C1 segment of cervical spinal cord (tissue), 14 donors: Measurements from ENCODE around the gene MND1.
"Not testable (repeated sequence)": the region's sequence is repeated elsewhere in the genome, so short reads cannot be mapped to it uniquely, and the experiment has no call there.

ENCODE experiments used
- DNase-seq, 14 donors: peaks; one replicate each; lab custom pipeline; 2025; lab: John Stamatoyannopoulos, UW

The MND1 gene

DNA sequence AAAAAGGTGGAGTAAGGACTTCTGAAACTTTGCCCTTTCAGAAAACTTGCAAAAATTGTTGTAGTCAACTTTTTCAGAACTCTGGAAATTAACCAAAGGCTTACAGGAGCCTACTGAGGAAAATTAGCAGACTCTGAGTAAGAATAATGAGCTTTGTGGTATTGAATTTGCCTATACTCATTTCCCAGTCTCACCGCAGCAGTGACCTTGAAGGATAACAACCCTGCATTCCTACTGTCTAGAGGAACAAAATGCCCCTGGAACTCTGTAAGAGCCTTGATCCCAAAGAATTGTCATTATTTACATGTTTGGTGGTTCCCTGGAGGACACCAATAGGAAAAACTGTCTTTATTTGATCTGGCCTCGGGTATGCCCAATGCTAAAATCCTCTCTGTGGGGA lies 57.9 kb downstream of the MND1 start:
- DNase-seq = no peak

DNA sequence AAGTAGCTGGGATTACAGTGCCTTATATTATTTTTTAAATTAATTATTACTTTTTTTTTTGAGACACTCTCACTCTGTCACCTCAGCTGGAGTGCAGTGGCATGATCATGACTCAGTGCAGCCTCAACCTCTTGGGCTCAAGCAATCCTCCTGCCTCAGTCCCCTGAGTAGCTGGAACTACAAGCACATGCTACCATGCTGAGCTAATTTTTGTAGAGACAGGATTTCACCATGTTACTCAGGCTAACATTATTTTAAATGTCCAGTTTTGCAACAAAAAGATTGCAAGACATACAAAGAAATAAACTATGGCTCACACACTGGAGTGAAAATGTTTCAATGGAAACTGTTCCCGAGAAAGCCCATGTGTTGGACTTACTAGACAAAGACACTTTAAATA lies 59.2 kb downstream of the MND1 start:
- no peak for DNase-seq

GRCh38 chr4:153407906-153408305 lies 63.4 kb downstream of the MND1 start:
- DNase-seq = no peak

DNA sequence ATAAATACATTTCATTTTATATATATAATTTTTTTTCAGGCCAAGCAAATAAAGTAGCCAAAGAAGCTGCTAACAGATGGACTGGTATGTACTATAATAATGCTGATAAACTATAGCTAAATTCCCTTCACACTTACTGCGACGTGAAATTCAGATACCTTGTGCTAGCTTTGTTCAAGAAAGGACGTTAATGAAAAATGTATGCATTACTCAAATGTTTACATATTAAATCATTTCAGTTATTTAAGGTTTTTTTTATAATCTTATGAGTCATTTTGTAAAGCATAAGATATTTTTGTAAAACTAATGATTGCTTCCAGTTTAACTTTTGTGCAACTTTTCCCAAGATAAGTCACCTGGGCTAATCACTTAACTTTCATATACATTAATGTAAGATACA lies 64.4 kb downstream of the MND1 start:
- no peak for DNase-seq

GRCh38 chr4:153409412-153409811 lies 64.9 kb downstream of the MND1 start:
- DNase-seq = no peak

- DNase-seq = no peak
These were observed 65.5 kb downstream of the MND1 start for GRCh38 chr4:153409924-153410501.

GRCh38 chr4:153413842-153414241 lies 69.4 kb downstream of the MND1 start:
- DNase-seq = no peak

DNA sequence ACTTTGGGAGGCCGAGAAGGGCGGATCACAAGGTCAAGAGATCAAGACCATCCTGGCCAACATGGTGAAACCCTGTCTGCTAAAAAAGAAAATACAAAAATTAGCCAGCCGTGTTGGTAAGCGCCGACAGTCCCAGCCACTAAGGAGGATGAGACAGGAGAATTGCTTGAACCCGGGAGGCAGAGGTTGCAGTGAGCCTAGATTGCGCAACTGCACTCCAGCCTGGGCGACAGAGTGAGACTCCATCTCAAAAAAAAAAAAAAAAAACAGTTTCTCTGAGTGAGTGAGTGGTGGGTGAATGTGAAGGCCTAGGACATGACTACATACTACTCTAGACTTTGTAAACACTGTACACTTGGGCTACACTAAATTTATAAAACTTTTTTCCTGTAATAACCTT lies 72.0 kb downstream of the MND1 start:
- DNase-seq = not testable (repeated sequence)

DNA sequence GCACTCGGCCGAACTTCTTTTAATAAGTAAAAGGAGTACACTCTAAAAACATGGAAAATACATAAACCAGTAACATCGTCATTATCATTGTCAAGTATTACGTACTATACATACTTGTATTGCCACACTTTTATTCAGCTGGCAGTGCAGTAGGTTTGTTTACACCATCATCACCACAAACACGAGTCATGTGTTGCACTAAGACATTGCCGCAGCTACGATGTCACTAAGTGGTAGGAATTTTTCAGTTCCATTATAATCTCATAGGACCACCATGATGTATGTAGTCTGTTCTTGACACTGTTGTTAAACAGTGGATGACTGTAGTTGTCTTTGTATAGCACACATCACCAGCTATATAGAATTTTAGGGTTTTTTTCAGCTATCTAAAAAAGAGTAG lies 73.6 kb downstream of the MND1 start:
- no peak for DNase-seq

GRCh38 chr4:153418558-153418957 lies 74.1 kb downstream of the MND1 start:
- no peak for DNase-seq

DNA sequence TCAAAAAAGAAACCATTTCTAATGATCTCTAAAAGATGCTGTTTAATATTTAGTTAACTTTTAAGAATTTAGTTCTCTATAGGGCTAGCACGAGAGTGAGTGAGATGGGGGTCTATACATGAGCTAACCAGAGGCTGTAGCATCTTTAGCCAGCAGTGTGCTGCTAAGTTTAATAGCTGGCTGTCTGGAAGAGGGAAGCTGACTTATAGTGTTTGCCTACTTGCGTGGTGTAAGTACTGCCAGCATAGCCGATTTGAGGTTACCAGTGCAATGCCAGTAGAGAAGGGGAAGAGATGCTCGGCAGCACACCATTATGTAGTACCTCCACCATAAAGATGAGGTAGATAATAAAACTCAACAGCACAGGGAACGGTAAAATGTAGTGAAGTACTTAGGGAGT lies 74.5 kb downstream of the MND1 start:
- no peak for DNase-seq

GRCh38 chr4:153419673-153420278 lies 75.3 kb downstream of the MND1 start:
- no peak for DNase-seq

- no peak for DNase-seq
These were observed 75.9 kb downstream of the MND1 start for GRCh38 chr4:153420361-153420760.

DNA sequence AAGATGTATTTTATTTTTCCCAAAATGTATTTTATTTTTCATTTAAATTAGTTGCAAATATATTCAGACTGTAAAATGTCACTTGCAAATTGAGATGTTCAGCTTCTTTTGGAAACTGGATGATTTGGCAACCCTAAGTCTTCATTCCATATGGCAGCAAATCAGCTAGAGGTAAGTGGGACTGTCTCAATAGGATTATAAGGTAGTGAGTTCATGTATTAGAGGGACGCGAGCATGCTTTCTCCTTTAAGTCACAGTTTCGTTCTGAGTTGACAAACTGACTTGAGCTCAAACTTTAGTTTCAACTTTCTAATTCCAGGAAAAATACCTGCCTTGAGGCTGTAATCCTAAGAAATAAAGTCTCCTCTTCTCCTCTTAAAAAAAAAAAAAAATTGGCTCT lies 77.5 kb downstream of the MND1 start:
- no peak for DNase-seq

DNA sequence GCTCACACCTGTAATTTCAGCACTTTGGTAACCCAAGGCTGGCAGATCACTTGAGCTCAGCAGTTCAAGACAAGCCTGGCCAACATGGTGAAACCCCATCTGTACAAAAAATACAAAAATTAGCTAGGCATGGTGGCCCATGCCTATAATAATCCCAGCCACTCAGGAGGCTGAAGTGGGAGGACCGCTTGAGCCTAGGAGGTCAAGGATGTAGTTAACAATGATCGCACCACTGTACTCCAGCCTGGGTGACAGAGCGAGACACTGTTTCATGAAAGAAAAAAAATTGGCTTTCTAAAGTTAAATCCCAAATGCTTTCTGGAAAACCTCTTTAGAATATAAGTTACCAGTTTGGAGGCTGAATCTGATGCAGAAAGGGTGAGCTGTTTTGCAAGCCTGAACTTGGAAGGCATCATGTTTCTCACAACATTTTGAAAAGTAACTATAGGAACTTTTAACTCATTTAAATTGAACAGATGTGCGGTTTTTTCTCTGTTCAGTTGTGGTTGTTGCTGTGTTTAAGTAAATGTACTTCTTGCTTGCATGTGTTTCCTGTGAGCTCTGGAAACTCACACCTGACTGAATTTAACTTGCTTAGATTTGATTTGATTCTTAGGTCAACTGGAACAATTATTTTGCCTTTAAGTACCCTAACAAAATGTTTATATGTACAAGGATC lies 81.9 kb downstream of the MND1 start:
- no peak for DNase-seq

- DNase-seq = no peak
These were observed 83.0 kb downstream of the MND1 start for GRCh38 chr4:153427363-153428071.

- no peak for DNase-seq
These were observed 84.5 kb downstream of the MND1 start for GRCh38 chr4:153428941-153429475.

GRCh38 chr4:153432965-153433753 lies 88.7 kb downstream of the MND1 start:
- DNase-seq = peak in 8 of 14 donors; percentile 2 to 19 (median 9)

DNA sequence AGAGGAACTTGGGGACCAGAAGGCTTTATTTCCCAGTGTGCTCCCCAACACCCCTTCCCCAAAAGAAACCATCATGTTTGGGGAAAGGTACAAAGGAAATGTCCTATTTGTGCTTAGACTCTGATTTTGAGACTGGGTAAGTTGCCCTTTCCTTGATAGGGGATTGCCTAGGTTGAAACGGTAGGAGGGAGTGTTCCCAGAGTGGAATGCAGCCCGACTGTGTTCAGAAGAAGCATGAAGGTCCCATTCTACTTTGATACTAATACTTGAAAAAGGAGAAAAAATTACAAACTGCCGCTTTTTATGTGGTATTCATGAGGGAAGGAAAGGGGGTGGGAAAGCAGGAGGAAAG lies 89.2 kb downstream of the MND1 start:
- no peak for DNase-seq

- no peak for DNase-seq
These were observed 89.7 kb downstream of the MND1 start for GRCh38 chr4:153434190-153434589.

DNA sequence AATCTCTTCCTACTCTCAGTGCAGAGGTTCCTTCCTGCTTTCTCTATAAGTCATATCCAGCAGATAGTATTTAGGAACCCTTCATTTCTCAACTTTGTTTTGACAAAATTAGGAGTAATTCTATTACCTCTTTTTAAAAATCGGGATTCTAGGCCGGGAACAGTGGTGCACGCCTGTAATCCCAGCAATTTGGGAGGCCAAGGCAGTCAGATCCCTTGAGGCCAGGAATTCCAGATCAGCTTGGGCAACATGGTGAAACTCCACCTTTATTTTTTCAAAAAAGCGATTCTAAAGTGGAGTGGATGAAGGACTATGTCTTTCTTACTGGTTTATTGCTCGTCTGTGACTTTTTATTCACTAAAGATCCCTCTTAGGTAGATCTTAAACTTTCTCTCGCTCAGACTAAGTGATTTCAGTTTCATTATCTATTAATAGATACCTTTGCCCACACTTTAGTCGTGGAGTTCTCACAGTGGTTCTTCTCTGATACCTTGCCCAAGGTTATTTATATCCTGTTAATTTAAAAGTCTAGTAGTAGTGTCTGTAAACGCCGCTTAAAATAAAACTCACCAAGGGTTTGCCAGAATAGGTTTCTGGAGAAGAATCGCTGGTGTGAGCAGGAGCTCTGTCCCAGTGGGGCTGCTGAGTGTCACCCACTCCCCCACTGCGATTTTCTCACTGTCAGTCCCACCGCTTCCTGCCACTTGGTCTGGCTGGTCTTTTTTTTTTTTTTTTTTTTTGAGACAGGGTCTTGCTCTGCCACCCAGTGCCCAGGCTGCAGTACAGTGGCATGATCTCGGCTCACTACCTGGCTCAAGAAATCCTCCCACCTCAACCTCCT lies 94.6 kb downstream of the MND1 start:
- DNase-seq = no peak
